Suppressor macrophage treated with lipopolysaccharide for 1 hour (primary cell): Measurements from ENCODE around the gene MYLK.
A peak's percentile ranks its signal among the peaks of the same experiment; 100 is the strongest.

Experiments
- DNase-seq, 3 donors: peaks; one replicate each; pipeline ENCODE4 v3.0.0-alpha.2; 2020 to 2022

Gene MYLK

DNA sequence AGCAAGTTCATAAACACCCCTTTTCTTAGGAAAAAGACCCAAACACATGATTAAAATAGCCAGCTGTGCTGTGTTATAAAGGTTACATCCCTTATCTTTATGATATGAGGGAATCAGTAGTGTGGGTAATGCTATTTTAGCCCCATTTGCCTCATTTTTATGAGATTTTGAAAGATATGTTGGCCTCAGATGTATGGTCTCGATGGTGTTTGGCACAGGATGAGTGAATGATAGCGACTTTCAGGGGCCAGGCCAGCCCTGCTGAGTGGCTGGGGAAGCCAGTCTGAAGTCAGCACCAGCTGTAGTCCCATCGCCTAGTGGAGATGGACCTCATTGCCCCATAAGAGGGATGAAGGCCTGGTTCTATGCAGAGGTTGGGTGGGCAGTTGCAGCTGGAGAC, 194.3 kb downstream of the MYLK start:
- no peak for DNase-seq

- DNase-seq = peak; percentile 91 to 96 (median 95)
These were observed 195.8 kb downstream of the MYLK start for GRCh38 chr3:123688241-123688747.

- peak; percentile 26 to 41 (median 27) for DNase-seq
These were observed 196.8 kb downstream of the MYLK start for GRCh38 chr3:123687286-123687685.

DNA sequence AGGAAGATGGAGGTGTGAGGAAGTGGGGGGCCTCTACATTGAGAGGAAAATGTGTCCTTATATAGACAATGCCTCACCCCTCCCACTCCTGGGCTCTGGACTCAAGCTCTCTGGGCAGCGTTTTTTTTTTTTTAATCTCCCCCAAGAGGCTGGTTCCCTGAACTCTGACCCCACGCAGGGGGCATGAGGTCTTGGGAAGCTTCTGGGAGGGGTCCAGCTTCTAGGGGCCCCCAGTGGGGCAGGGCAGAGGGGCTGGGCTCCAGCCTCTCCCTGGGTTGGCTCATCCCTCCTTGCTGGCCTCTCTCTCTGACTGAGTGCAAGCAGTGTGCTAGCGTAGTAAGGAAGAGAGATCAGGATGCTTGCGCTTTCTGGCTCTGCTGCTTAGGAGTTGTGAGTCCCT, 197.9 kb downstream of the MYLK start:
- peak in 1 of 3 donors; percentile 39 for DNase-seq

- DNase-seq = no peak
These were observed 198.4 kb downstream of the MYLK start for GRCh38 chr3:123685780-123686179.

- DNase-seq = no peak
These were observed 199.5 kb downstream of the MYLK start for GRCh38 chr3:123684636-123685035.

GRCh38 chr3:123684209-123684608, 199.9 kb downstream of the MYLK start:
- DNase-seq = no peak

GRCh38 chr3:123683505-123684154, 200.5 kb downstream of the MYLK start:
- DNase-seq = no peak

- peak; percentile 33 to 72 (median 64) for DNase-seq
These were observed 201.2 kb downstream of the MYLK start for GRCh38 chr3:123682781-123683504.

- DNase-seq = no peak
These were observed 201.8 kb downstream of the MYLK start for GRCh38 chr3:123682302-123682701.

DNA sequence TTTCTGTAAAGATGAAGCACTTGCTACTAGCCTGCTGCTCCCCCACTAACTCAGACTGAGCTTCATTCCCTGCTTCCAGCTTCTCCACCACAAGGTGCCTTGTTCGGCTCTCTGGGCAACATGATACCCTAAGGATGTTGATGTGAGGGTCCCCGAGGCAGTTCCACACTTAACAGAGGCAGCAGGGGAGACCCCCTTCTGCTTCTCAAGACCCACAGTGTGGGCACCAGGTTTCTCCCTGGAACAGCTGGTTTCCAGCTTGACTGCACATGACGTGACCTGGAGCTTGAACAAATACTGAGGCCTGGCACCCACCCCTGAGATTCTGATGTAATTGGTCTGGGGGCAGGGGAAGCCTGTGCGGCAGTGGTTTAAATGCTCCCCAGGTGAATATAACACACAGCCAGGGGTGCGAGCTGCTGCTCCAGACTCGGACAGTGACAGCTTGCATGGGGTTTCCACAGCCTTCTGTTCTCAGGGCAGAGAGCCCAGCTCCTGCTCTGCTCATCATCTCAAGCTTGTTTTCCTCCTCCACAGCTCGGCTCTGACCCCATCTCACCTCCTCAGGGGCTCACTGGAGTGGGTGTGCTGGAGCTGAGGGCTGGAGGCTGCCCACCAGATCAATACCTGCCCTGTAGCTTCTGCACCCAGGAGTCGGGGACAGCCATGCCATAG, 204.3 kb downstream of the MYLK start:
- DNase-seq = no peak

- DNase-seq = no peak
These were observed 206.0 kb downstream of the MYLK start for GRCh38 chr3:123678108-123678511.

DNA sequence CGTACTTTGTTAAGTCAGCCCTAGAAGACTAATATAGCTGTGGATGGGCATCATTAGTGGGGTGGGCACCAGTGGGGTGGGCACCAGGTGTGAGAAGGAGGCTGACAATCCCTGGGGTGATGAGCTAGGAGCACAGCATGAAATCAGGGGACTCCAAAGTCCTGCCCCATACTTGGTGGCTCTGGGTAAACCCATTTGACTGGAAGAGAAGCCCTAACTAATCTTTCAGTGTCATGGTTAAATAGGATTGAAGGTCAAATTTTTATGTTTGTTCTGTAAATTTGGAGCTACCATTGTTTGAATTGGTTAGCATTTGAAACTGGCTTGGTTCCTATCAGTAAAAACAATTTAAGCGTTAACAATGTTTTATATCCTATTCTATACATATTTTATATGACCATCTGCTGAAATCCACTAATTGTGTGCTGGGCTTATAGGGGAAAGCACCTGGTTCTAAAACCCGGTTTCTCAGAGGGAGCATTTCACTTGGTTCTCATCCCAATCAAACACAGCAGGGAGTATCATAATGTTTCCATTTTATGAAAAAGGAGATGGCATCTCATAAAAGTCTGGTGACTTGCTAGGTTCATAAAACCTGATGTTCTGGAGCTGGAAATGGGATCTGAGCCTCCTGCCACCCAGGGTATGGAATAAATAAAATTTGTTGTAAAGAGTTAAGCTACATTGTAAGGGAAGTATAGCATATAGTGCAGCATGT, 211.5 kb downstream of the MYLK start:
- DNase-seq = no peak

- DNase-seq = no peak
These were observed 213.4 kb downstream of the MYLK start for GRCh38 chr3:123670743-123671142.

DNA sequence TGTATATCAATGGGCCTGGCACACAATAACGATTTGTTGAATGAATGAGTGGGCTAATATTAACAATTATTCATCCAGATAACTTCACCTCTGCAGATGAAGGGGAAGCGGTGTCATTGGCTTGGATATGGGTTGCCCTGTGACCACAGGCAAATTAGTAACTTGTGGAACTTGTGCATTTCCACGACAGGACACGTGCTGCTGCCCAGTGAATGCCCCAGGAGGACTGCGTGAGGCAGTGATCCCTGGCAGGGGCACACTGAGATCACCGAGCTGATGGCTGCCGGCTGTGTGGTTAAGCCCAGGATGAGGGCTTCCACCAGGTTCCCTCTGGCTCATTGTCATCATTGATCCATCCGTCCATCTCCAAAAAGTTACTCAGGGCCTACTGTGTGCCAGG, 215.2 kb downstream of the MYLK start:
- DNase-seq = no peak

GRCh38 chr3:123667784-123668183, 216.3 kb downstream of the MYLK start:
- peak in 1 of 3 donors; percentile 17 for DNase-seq

DNA sequence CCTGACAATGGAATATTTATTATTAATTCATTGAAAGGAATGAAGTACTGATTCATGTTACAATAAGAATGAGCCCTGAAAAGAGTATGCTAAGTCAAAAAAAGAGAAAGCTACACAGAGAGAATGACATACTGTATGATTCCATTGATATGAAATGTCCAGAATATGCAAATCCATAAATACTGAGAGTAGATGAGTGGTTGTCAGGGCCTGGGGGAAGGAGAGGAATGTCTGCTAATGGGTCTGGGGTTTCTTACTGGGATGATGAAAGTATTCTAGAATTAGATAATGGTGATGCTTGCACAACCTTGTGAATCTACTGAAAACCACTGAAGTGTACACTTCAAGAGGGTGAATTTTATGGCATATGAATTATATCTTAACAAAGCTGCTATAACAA, 219.4 kb downstream of the MYLK start:
- no peak for DNase-seq

DNA sequence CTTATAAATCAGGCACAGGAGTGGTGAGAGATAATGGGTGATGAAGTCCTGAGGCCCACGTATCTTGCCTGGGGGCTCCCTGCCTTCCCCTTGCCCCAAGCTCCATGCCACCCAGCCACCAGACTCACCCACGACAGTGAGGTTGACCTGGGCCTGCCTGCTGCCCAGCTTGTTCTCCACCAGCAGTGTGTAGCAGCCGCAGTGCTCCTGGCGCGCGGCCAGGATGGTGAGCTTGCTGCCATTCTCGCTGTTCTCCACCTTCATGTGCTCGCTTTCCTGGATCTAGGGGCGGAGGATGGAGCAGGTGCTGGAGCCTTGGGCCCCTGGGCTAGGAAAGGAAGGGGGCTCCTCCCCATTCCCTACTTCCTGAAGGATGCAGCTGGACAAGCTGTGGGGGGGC, 220.2 kb downstream of the MYLK start:
- DNase-seq = no peak

GRCh38 chr3:123661973-123662372, 222.2 kb downstream of the MYLK start:
- no peak for DNase-seq

GRCh38 chr3:123660900-123661299, 223.2 kb downstream of the MYLK start:
- no peak for DNase-seq

DNA sequence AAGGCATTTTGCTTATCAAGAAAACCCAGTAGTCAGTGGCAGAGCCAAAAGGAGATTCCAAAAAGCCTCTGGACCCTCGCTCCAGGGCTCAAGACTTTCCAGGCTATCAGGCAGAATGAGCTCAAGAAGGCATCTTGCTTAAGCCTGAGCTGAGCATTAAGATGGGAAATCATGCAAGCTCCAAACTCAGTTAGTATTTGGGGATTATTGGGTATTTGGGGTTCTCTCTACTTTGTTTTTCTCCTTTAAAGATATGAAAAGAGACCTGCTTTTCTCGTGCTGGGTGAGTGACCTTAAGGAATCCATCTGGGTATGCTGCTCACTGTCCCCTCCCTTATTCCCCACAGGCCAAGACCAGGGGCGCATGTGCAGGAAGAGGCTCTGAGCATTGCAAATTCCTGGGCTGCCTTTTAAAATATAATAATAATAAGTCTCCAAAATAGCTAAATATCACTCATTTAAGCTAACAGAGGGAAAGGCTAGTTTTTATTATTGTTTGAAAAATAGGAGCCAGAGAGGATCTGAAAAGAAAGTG, 223.9 kb downstream of the MYLK start:
- DNase-seq = no peak

- DNase-seq = no peak
These were observed 225.3 kb downstream of the MYLK start for GRCh38 chr3:123658852-123659206.
